H1 (cell line): Measurements from ENCODE around the gene CDH1. TPM values are rescaled to one million over a fixed set of nuclear protein-coding genes. Genes with fewer than 3 reads are reported as not detected.

ENCODE experiments used
- CTCF ChIA-PET: fragments of 300-600 bp; sonication (Branson Sonifier 250); formaldehyde crosslinking; loops from one replicate; lab custom pipeline; 2021; ENCODE audit not compliant: partially characterized antibody; lab: Charles Lee
- POLR2A ChIA-PET: fragments of 300-600 bp; sonication (Branson Sonifier 250); formaldehyde crosslinking; loops from one replicate; lab custom pipeline; 2021; ENCODE audit warnings: inconsistent platforms; ENCODE audit not compliant: partially characterized antibody; lab: Charles Lee
- DNase-seq, 2 experiments: peaks; one replicate each; pipeline versions ENCODE4 v3.0.0 to v3.0.0-alpha.2; 2010 to 2022; ENCODE audit warnings: low spot score in 2 of 2, low read depth in 1 of 2, mixed read lengths in 1 of 2
- FAIRE-seq: peaks from 2 replicates; lab custom pipeline; 2011; peaks lifted over from hg19 to GRCh38; lab: Jason Lieb, UNC
- H2AFZ ChIP-seq: 2 replicates; pipeline ENCODE4 v1.8.1; 2012; ENCODE audit warnings: low read length, inconsistent platforms
- H2AK5ac ChIP-seq: 2 replicates; pipeline ENCODE4 v1.6.1; 2013; ENCODE audit warnings: low read depth, low read length
- H2BK120ac ChIP-seq: replicated peaks from 2 replicates; pipeline ENCODE3; 2013; ENCODE audit warnings: low read depth, low read length, inconsistent platforms
- H2BK12ac ChIP-seq: 2 replicates; pipeline ENCODE4 v1.6.1; 2013; ENCODE audit warnings: low read depth, low read length
- H2BK15ac ChIP-seq: 2 replicates; pipeline ENCODE4 v1.6.1; 2013; ENCODE audit warnings: low read length
- H2BK20ac ChIP-seq: 2 replicates; pipeline ENCODE4 v1.6.1; 2013; ENCODE audit warnings: low read length
- H2BK5ac ChIP-seq: 2 replicates; pipeline ENCODE4 v1.6.1; 2013; ENCODE audit warnings: low read depth, low read length
- H3K14ac ChIP-seq: 2 replicates; pipeline ENCODE4 v1.6.1; 2013; ENCODE audit warnings: inconsistent platforms; ENCODE audit not compliant: insufficient read length
- H3K18ac ChIP-seq: 2 replicates; pipeline ENCODE4 v1.6.1; 2013; ENCODE audit warnings: low read length; ENCODE audit errors: extremely low read depth
- H3K23ac ChIP-seq: 2 replicates; pipeline ENCODE4 v1.6.1; 2013; ENCODE audit warnings: inconsistent platforms; ENCODE audit not compliant: insufficient read length
- H3K23me2 ChIP-seq: 2 replicates; pipeline ENCODE4 v1.6.1; 2013; ENCODE audit warnings: low read depth, low read length
- H3K27ac ChIP-seq: 2 replicates; pipeline ENCODE4 v1.6.1; 2011; ENCODE audit warnings: low read depth, low read length, inconsistent platforms
- H3K27me3 ChIP-seq, 4 experiments: replicated peaks in 1 of 4; 1 replicate in 1 of 4; 2 replicates in 3 of 4; pipeline versions ENCODE4 v1.6.1 to v1.8.1; 2011 to 2013; ENCODE audit warnings: low read length in 3 of 4, mild to moderate bottlenecking in 3 of 4, inconsistent platforms in 2 of 4, mixed read lengths in 2 of 4, moderate library complexity in 1 of 4; ENCODE audit not compliant: control insufficient read depth in 3 of 4, insufficient read depth in 3 of 4; ENCODE audit errors: extremely low read depth in 1 of 4
- H3K36me3 ChIP-seq, 4 experiments: 2 replicates each; pipeline versions ENCODE4 v1.6.1 to v1.8.1; 2011 to 2013; ENCODE audit warnings: mild to moderate bottlenecking in 4 of 4, low read length in 3 of 4, moderate library complexity in 2 of 4, control low read depth in 1 of 4, inconsistent platforms in 1 of 4; ENCODE audit not compliant: insufficient read depth in 4 of 4, control insufficient read depth in 2 of 4
- H3K4ac ChIP-seq: replicated peaks from 2 replicates; pipeline ENCODE3; 2013; ENCODE audit warnings: low read length, low read depth, mixed read lengths, inconsistent platforms; ENCODE audit not compliant: insufficient read length
- H3K4me1 ChIP-seq, 4 experiments: replicated peaks in 1 of 4; 1 replicate in 1 of 4; 2 replicates in 3 of 4; pipeline versions ENCODE4 v1.6.1 to v1.8.1; 2011 to 2013; ENCODE audit warnings: low read length in 3 of 4, inconsistent platforms in 2 of 4, mixed read lengths in 1 of 4; ENCODE audit not compliant: insufficient read depth in 4 of 4, control insufficient read depth in 3 of 4
- H3K4me2 ChIP-seq, 2 experiments: 2 replicates each; pipeline versions ENCODE4 v1.6.1 to v1.8.1; 2011 to 2013; ENCODE audit warnings: low read depth in 2 of 2, low read length in 2 of 2, control low read depth in 1 of 2, inconsistent platforms in 1 of 2, mild to moderate bottlenecking in 1 of 2; ENCODE audit not compliant: insufficient read depth in 1 of 2
- H3K4me3 ChIP-seq, 4 experiments: fragments of 200-600, 300-600 bp in 1 of 4; sonication (generic), shearing (Covaris generic), sonication (Bioruptor Twin) in 1 of 4; 2 replicates each; pipeline versions ENCODE4 v1.5.1 to v1.8.1; 2011 to 2016; ENCODE audit warnings: low read length in 4 of 4, low read depth in 3 of 4, control low read depth in 2 of 4, inconsistent platforms in 2 of 4, mild to moderate bottlenecking in 2 of 4, mixed read lengths in 1 of 4, moderate library complexity in 1 of 4; ENCODE audit not compliant: insufficient read depth in 2 of 4; ENCODE audit errors: extremely low read depth in 1 of 4
- H3K56ac ChIP-seq: replicated peaks from 2 replicates; pipeline ENCODE3; 2013; ENCODE audit warnings: low read depth, mild to moderate bottlenecking, mixed read lengths, low read length, inconsistent platforms; ENCODE audit not compliant: insufficient read length
- H3K79me1 ChIP-seq: 2 replicates; pipeline ENCODE4 v1.6.1; 2013; ENCODE audit warnings: low read depth, low read length, control low read depth
- H3K79me2 ChIP-seq, 2 experiments: 2 replicates each; pipeline versions ENCODE4 v1.6.1 to v1.8.1; 2012 to 2013; ENCODE audit warnings: low read length in 2 of 2, mild to moderate bottlenecking in 2 of 2, inconsistent platforms in 1 of 2; ENCODE audit not compliant: insufficient read depth in 2 of 2, control insufficient read depth in 1 of 2
- H3K9ac ChIP-seq, 4 experiments: replicated peaks in 1 of 4; 1 replicate in 1 of 4; 2 replicates in 3 of 4; pipeline versions ENCODE4 v1.6.1 to v1.8.1; 2011 to 2013; ENCODE audit warnings: low read depth in 3 of 4, low read length in 3 of 4, control low read depth in 2 of 4, mild to moderate bottlenecking in 2 of 4, moderate library complexity in 2 of 4, inconsistent platforms in 1 of 4; ENCODE audit errors: extremely low read depth in 1 of 4
- H3K9me3 ChIP-seq, 2 experiments: 2 replicates each; pipeline versions ENCODE4 v1.6.1 to v1.8.1; 2012 to 2013; ENCODE audit warnings: mild to moderate bottlenecking in 2 of 2, moderate library complexity in 2 of 2, control low read depth in 1 of 2, inconsistent platforms in 1 of 2, low read depth in 1 of 2, low read length in 1 of 2, mixed read lengths in 1 of 2; ENCODE audit not compliant: insufficient read depth in 2 of 2
- H4K20me1 ChIP-seq, 2 experiments: replicated peaks in 1 of 2; 2 replicates each; pipeline versions ENCODE3 to v1.8.1; 2011 to 2013; ENCODE audit warnings: inconsistent platforms in 2 of 2, low read length in 2 of 2, mild to moderate bottlenecking in 1 of 2; ENCODE audit not compliant: insufficient read depth in 2 of 2, control insufficient read depth in 1 of 2
- H4K5ac ChIP-seq: 2 replicates; pipeline ENCODE4 v1.6.1; 2013; ENCODE audit warnings: low read length, low read depth, mixed read lengths, inconsistent platforms; ENCODE audit not compliant: insufficient read length
- H4K8ac ChIP-seq: 2 replicates; pipeline ENCODE4 v1.8.0; 2013; ENCODE audit warnings: mild to moderate bottlenecking, moderate library complexity, low read length, inconsistent platforms; ENCODE audit not compliant: insufficient read depth; ENCODE audit errors: extremely low read depth
- H4K91ac ChIP-seq: replicated peaks from 2 replicates; pipeline ENCODE3; 2013; ENCODE audit warnings: low read length, mixed read lengths, inconsistent platforms; ENCODE audit not compliant: insufficient read length
- BACH1 ChIP-seq: IDR thresholded peaks from 2 replicates; pipeline ENCODE4 v1.6.1; 2012; ENCODE audit warnings: low read length, improper control_type of control experiment
- BCL11A ChIP-seq, 2 experiments: IDR thresholded peaks; one replicate each; pipeline ENCODE4 v1.6.1; 2011; ENCODE audit warnings: low read depth in 2 of 2, low read length in 2 of 2, mild to moderate bottlenecking in 2 of 2
- CREB1 ChIP-seq: IDR thresholded peaks from 2 replicates; pipeline ENCODE4 v1.6.1; 2012; ENCODE audit warnings: inconsistent platforms
- MAFK ChIP-seq: IDR thresholded peaks from 2 replicates; pipeline ENCODE4 v1.6.1; 2012; ENCODE audit warnings: low read depth, mild to moderate bottlenecking, improper control_type of control experiment, low read length
- NANOG ChIP-seq: IDR thresholded peaks from 2 replicates; pipeline ENCODE4 v1.6.1; 2011; ENCODE audit warnings: low read length, low read depth, mild to moderate bottlenecking, inconsistent platforms; ENCODE audit not compliant: insufficient read depth, poor library complexity, severe bottlenecking
- RBBP5 ChIP-seq: IDR thresholded peaks from 2 replicates; pipeline ENCODE4 v1.7.1; 2012; ENCODE audit warnings: low read depth, mild to moderate bottlenecking, inconsistent platforms, low read length, moderate library complexity, borderline replicate concordance
- RFX5 ChIP-seq: IDR thresholded peaks from 2 replicates; pipeline ENCODE4 v1.6.1; 2011; ENCODE audit warnings: low read depth, low read length, improper control_type of control experiment, borderline replicate concordance
- SP2 ChIP-seq: IDR thresholded peaks from 2 replicates; pipeline ENCODE4 v1.6.1; 2012; ENCODE audit warnings: mild to moderate bottlenecking, low read length, inconsistent platforms
- TCF12 ChIP-seq: IDR thresholded peaks from 2 replicates; pipeline ENCODE4 v1.6.1; 2011; ENCODE audit warnings: low read depth, mild to moderate bottlenecking, low read length
- WGBS, 2 experiments: shearing (Covaris generic) in 1 of 2; methylation state at CpG; one replicate each; pipeline versions ENCODE4 v1.1.6 to v1.1.7; 2013 to 2015; ENCODE audit warnings: low lambda C conversion rate in 2 of 2, mixed read lengths in 2 of 2, inconsistent platforms in 1 of 2, low coverage in 1 of 2, missing lambda C conversion rate in 1 of 2; ENCODE audit not compliant: insufficient replicate concordance in 2 of 2, insufficient coverage in 1 of 2, insufficient read length in 1 of 2; ENCODE audit errors: extremely low coverage in 1 of 2, missing lambda C conversion rate in 1 of 2; 5-methylcytosine and 5-hydroxymethylcytosine counted together
- polyA plus RNA-seq, 7 experiments: library from polyadenylated mRNA; depleted of rRNA in 3 of 7; stranded (reverse) in 5 of 7; unstranded in 2 of 7; fragments of >200 nt in 5 of 7; fragments of 200-250 nt in 2 of 7; gene quantifications; 1 replicate in 5 of 7; 2 replicates in 1 of 7; 4 replicates in 1 of 7; pipeline versions ENCODE4 v1.2.1 to v1.2.3, GENCODE V29; 2011 to 2013; ENCODE audit warnings: missing spikeins in 2 of 7, mixed read lengths in 2 of 7
- total RNA-seq: library from RNA; stranded (reverse); fragmentation: NEBNext Ultra II Directional; extraction: Animal tissue kit (Norgen Biotek cat#: 25700); gene quantifications from 2 replicates; pipeline ENCODE4 v1.2.1, GENCODE V29; 2021

CDH1 gene
- total and polyA plus RNA-seq, 2 of the 8 experiments (the other 6 are each of a cell fraction or from before 2014, with no cell fraction given) = 133 to 265 TPM

DNA sequence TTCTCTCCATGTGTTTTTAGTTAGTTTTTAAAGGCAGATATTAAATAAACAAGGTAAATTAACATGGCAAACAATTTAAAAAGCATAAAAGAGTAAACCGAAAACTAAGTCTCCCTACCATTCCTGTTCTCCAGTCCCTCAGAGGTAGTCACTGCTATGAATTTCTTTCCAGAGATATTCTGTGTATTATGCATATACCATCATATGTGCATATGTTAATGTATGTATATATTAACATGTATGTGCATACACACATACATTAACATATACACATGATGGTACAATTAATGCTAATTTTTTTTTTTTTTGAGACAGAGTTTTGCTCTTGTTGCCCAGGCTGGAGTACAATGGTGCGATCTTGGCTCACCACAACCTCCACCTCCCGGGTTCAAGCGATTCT, 138.8 kb downstream of the CDH1 start:
- Histone ChIP-seq H3K36me3 (peaks cover 0 to 7% (median 2%) of the 10 kb centered on the region in 4 experiments; a peak in 2 of 8 replicates), H3K14ac (no peak overlapping the region), H3K4me1 (no peaks in the 10 kb centered on the region), H3K79me1 (no peaks in the 10 kb centered on the region), H3K4me2 (no peak overlapping the region), H3K23ac (no peak overlapping the region), H3K27me3 (no peaks in the 10 kb centered on the region), H2AK5ac (no peak overlapping the region), H4K5ac (no peak overlapping the region), H2AFZ (no peak overlapping the region), H2BK15ac (no peak overlapping the region), H3K9me3 (no peaks in the 10 kb centered on the region), H4K91ac (no peak overlapping the region), H3K27ac (no peak overlapping the region), H4K20me1 (no peaks in the 10 kb centered on the region), H3K9ac (no peak overlapping the region), H3K23me2 (no peaks in the 10 kb centered on the region), H3K56ac (no peak overlapping the region), H3K4ac (no peak overlapping the region), H2BK120ac (no peak overlapping the region), H2BK5ac (no peak overlapping the region), H3K18ac (no peak overlapping the region), H3K4me3 (no peak overlapping the region), H2BK12ac (no peak overlapping the region), H3K79me2 (no peaks in the 10 kb centered on the region), H4K8ac (no peak overlapping the region), H2BK20ac (no peak overlapping the region)
- ChIA-PET POLR2A (no interaction called here), CTCF (no interaction called here)
- 97% methylated on average over 4 of the region's 4 CpGs; no CpG with 5 or more reads in 1 of the 2 experiments for WGBS, 2 experiments
- DNase-seq (no peak), FAIRE-seq (no peak)
- TF ChIP-seq BACH1 (no peak), CREB1 (no peak), BCL11A (IDR thresholded peaks at IDR 0.05; ENCODE audit: low read depth in 2 of 2, low read length in 2 of 2) (no peak), NANOG (no peak), MAFK (no peak), SP2 (no peak), RBBP5 (no peak), RFX5 (no peak), TCF12 (no peak)
